ENCODE data around the gene SMO.
"Not testable (repeated sequence)": the region's sequence is repeated elsewhere in the genome, so short reads cannot be mapped to it uniquely, and the experiment has no call there.

Gene SMO

GRCh38 chr7:129245533-129245932, 57.1 kb downstream of the SMO start:
- DNase-seq = no peak

- no peak for DNase-seq
Observed at GRCh38 chr7:129247087-129247486, 58.7 kb downstream of the SMO start.

- DNase-seq = no peak
Observed at GRCh38 chr7:129252128-129252527, 63.7 kb downstream of the SMO start.

- not testable (repeated sequence) for DNase-seq
Observed at GRCh38 chr7:129252603-129253002, 64.2 kb downstream of the SMO start.

- DNase-seq = no peak
Observed at GRCh38 chr7:129255800-129256199, 67.4 kb downstream of the SMO start.

GRCh38 chr7:129256221-129256620, 67.8 kb downstream of the SMO start:
- no peak for DNase-seq

GRCh38 chr7:129257168-129257567, 68.7 kb downstream of the SMO start:
- no peak for DNase-seq

GRCh38 chr7:129258649-129259389, 70.4 kb downstream of the SMO start:
- no peak for DNase-seq

GRCh38 chr7:129262324-129262723, 73.9 kb downstream of the SMO start:
- DNase-seq = no peak

Measured in SW 1271 (cell line).